GM23338 (cell line): ENCODE results near the gene ECHDC3. TPM values are rescaled to one million over a fixed set of nuclear protein-coding genes. Genes with fewer than 3 reads are reported as not detected.

ENCODE experiments used
- ATAC-seq: fragments of 200-7000 bp; cut with Tn5 transposase; 3 replicates; pipeline ENCODE4 v1.9.1; 2020
- DNase-seq: peaks from one replicate; pipeline ENCODE4 v3.0.0-alpha.2; 2015; ENCODE audit warnings: low spot score
- H2AFZ ChIP-seq: fragments of 200-600 bp; sonication (generic); 2 replicates; pipeline ENCODE4 v1.8.0; 2016; ENCODE audit warnings: antibody characterized with exemption, mild to moderate bottlenecking, moderate library complexity
- H3F3A ChIP-seq: fragments of 200-600 bp; sonication (generic); replicated peaks from 2 replicates; pipeline ENCODE4 v1.8.0; 2017; ENCODE audit warnings: antibody characterized with exemption, mixed run types, low read depth
- H3K27ac ChIP-seq: fragments of 200-600 bp; sonication (generic); 2 replicates; pipeline ENCODE4 v1.6.1; 2016; ENCODE audit warnings: low read depth
- H3K27me3 ChIP-seq: fragments of 200-600 bp; sonication (generic); 2 replicates; pipeline ENCODE4 v1.8.0; 2016; ENCODE audit warnings: mild to moderate bottlenecking, mixed run types, moderate library complexity; ENCODE audit not compliant: insufficient read depth
- H3K36me3 ChIP-seq: fragments of 200-600 bp; sonication (generic); 2 replicates; pipeline ENCODE4 v1.8.0; 2016; ENCODE audit warnings: mild to moderate bottlenecking; ENCODE audit not compliant: insufficient read depth
- H3K4me1 ChIP-seq: fragments of 200-600 bp; sonication (generic); 2 replicates; pipeline ENCODE4 v1.8.0; 2016; ENCODE audit warnings: mild to moderate bottlenecking, moderate library complexity; ENCODE audit not compliant: insufficient read depth
- H3K4me2 ChIP-seq: fragments of 200-600 bp; sonication (generic); 2 replicates; pipeline ENCODE4 v1.7.1; 2017; ENCODE audit warnings: mixed run types
- H3K4me3 ChIP-seq: fragments of 200-600 bp; sonication (generic); 2 replicates; pipeline ENCODE4 v1.6.1; 2016; ENCODE audit warnings: mixed run types
- H3K79me2 ChIP-seq: fragments of 200-600 bp; sonication (generic); replicated peaks from 2 replicates; pipeline ENCODE4 v1.8.0; 2017; ENCODE audit warnings: mild to moderate bottlenecking; ENCODE audit not compliant: insufficient read depth
- H3K9me2 ChIP-seq: fragments of 200-600 bp; sonication (generic); 2 replicates; pipeline ENCODE4 v1.8.0; 2017; ENCODE audit not compliant: insufficient read depth
- H4K20me1 ChIP-seq: fragments of 200-600 bp; sonication (generic); replicated peaks from 2 replicates; pipeline ENCODE4 v1.8.0; 2017; ENCODE audit warnings: mild to moderate bottlenecking; ENCODE audit not compliant: insufficient read depth
- H3K27ac Mint-ChIP-seq: 2 replicates; pipeline ENCODE4 v1.8.0; 2020; ENCODE audit warnings: inconsistent platforms, mild to moderate bottlenecking, moderate library complexity, mixed read lengths
- H3K27me3 Mint-ChIP-seq: 3 replicates; pipeline ENCODE4 v1.8.0; 2022; ENCODE audit warnings: low read depth, mild to moderate bottlenecking, moderate library complexity, mixed read lengths, inconsistent platforms; ENCODE audit not compliant: insufficient read depth, poor library complexity
- H3K36me3 Mint-ChIP-seq: 3 replicates; pipeline ENCODE4 v1.8.0; 2021; ENCODE audit warnings: low read depth, mild to moderate bottlenecking, inconsistent platforms, moderate library complexity, mixed read lengths
- H3K4me1 Mint-ChIP-seq: 3 replicates; pipeline ENCODE4 v1.8.0; 2020; ENCODE audit warnings: mild to moderate bottlenecking, inconsistent platforms, mixed read lengths
- H3K4me3 Mint-ChIP-seq: 3 replicates; pipeline ENCODE4 v1.8.0; 2021; ENCODE audit warnings: moderate library complexity, mild to moderate bottlenecking, inconsistent platforms, mixed read lengths
- H3K9me3 Mint-ChIP-seq: 3 replicates; pipeline ENCODE4 v1.8.0; 2020; ENCODE audit warnings: moderate library complexity, mild to moderate bottlenecking, inconsistent platforms, mixed read lengths
- CREB1 ChIP-seq: fragments of 250-450 bp; sonication (Bioruptor Pico); IDR thresholded peaks from 2 replicates; pipeline ENCODE4 v1.5.0; 2020; ENCODE audit warnings: low read depth, mild to moderate bottlenecking, moderate library complexity
- CTCF ChIP-seq, 2 experiments: fragments of 200-600 bp in 1 of 2; sonication (generic) in 1 of 2; conservative IDR thresholded peaks; 2 replicates each; pipeline versions ENCODE4 v1.5.1 to v1.6.1; 2016 to 2017; ENCODE audit warnings: antibody characterized with exemption in 2 of 2, low read depth in 2 of 2, mild to moderate bottlenecking in 2 of 2, moderate library complexity in 1 of 2
- ETS1 ChIP-seq: IDR thresholded peaks from 2 replicates; pipeline ENCODE4 v1.6.1; 2016; ENCODE audit warnings: antibody characterized with exemption
- EZH2 ChIP-seq: fragments of 200-600 bp; sonication (generic); IDR thresholded peaks from one replicate; pipeline ENCODE4 v1.8.0; 2017; ENCODE audit warnings: antibody characterized with exemption, mild to moderate bottlenecking, low read depth; ENCODE audit not compliant: unreplicated experiment
- EZH2phosphoT487 ChIP-seq: fragments of 200-600 bp; sonication (generic); IDR thresholded peaks from one replicate; pipeline ENCODE4 v1.8.1; 2018; ENCODE audit warnings: antibody characterized with exemption; ENCODE audit not compliant: unreplicated experiment
- JUNB ChIP-seq: IDR thresholded peaks from one replicate; pipeline ENCODE4 v1.6.1; 2016; ENCODE audit warnings: antibody characterized with exemption; ENCODE audit not compliant: unreplicated experiment
- NANOG ChIP-seq: IDR thresholded peaks from 2 replicates; pipeline ENCODE4 v1.6.1; 2016; ENCODE audit warnings: antibody characterized with exemption, borderline replicate concordance
- POLR2AphosphoS5 ChIP-seq: IDR thresholded peaks from 2 replicates; pipeline ENCODE4 v1.6.1; 2016; ENCODE audit warnings: antibody characterized with exemption, low read depth
- REST ChIP-seq: IDR thresholded peaks from one replicate; pipeline ENCODE4 v1.6.1; 2018; ENCODE audit warnings: antibody characterized with exemption; ENCODE audit not compliant: unreplicated experiment
- STAT1 ChIP-seq: IDR thresholded peaks from one replicate; pipeline ENCODE4 v1.6.1; 2016; ENCODE audit warnings: antibody characterized with exemption; ENCODE audit not compliant: unreplicated experiment
- ZNF114 ChIP-seq: fragments of 250-450 bp; sonication (Bioruptor Pico); IDR thresholded peaks from 2 replicates; pipeline ENCODE4 v1.5.0; 2020; ENCODE audit warnings: mild to moderate bottlenecking, moderate library complexity
- ZNF331 ChIP-seq: fragments of 250-450 bp; sonication (Bioruptor Pico); IDR thresholded peaks from 2 replicates; pipeline ENCODE4 v1.5.0; 2020; ENCODE audit warnings: low read depth, mild to moderate bottlenecking, moderate library complexity
- polyA plus RNA-seq: library from polyadenylated mRNA; unstranded; fragments of >200 nt; fragmentation: Nextera tagmentation; extraction: Ambion mirVana; gene quantifications from 2 replicates; pipeline ENCODE4 v1.2.1, GENCODE V29; 2016
- total RNA-seq: library from RNA; depleted of rRNA; stranded (reverse); fragments of >200 nt; shearing (Covaris generic); gene quantifications from 2 replicates; pipeline ENCODE4 v1.2.3, GENCODE V29; 2014
- TF ChIP-seq, protein P1 (sequence below): fragments of 250-450 bp; sonication (Bioruptor Pico); IDR thresholded peaks from 2 replicates; pipeline ENCODE4 v1.5.0; 2020; ENCODE audit warnings: mild to moderate bottlenecking, moderate library complexity

Gene ECHDC3
- total and polyA plus RNA-seq, 2 experiments from 2014 or later, result 16.3 to 50.1 TPM

- Histone ChIP-seq H3K4me1 (no peaks in the 10 kb centered on the region), H3K79me2 (no peaks in the 10 kb centered on the region), H3K27ac (no peak overlapping the region), H3K27me3 (no peaks in the 10 kb centered on the region), H2AFZ (peak overlapping the region; percentile 43; the same call in 1 of the 2 replicates), H4K20me1 (no peaks in the 10 kb centered on the region), H3K4me3 (no peak overlapping the region), H3K9me2 (no peaks in the 10 kb centered on the region), H3K4me2 (no peak overlapping the region), H3F3A (no peaks in the 10 kb centered on the region), H3K36me3 (no peaks in the 10 kb centered on the region)
- ATAC-seq (no peak), DNase-seq (no peak)
- Mint-ChIP-seq H3K27ac (no peak overlapping the region), H3K27me3 (peaks cover 3% of the 10 kb centered on the region), H3K4me1 (peaks cover 6% of the 10 kb centered on the region; the same call in 1 of the 3 replicates), H3K4me3 (no peak overlapping the region), H3K9me3 (peaks cover 9% of the 10 kb centered on the region; the same call in 1 of the 3 replicates), H3K36me3 (no peaks in the 10 kb centered on the region)
- TF ChIP-seq, protein P1, sequence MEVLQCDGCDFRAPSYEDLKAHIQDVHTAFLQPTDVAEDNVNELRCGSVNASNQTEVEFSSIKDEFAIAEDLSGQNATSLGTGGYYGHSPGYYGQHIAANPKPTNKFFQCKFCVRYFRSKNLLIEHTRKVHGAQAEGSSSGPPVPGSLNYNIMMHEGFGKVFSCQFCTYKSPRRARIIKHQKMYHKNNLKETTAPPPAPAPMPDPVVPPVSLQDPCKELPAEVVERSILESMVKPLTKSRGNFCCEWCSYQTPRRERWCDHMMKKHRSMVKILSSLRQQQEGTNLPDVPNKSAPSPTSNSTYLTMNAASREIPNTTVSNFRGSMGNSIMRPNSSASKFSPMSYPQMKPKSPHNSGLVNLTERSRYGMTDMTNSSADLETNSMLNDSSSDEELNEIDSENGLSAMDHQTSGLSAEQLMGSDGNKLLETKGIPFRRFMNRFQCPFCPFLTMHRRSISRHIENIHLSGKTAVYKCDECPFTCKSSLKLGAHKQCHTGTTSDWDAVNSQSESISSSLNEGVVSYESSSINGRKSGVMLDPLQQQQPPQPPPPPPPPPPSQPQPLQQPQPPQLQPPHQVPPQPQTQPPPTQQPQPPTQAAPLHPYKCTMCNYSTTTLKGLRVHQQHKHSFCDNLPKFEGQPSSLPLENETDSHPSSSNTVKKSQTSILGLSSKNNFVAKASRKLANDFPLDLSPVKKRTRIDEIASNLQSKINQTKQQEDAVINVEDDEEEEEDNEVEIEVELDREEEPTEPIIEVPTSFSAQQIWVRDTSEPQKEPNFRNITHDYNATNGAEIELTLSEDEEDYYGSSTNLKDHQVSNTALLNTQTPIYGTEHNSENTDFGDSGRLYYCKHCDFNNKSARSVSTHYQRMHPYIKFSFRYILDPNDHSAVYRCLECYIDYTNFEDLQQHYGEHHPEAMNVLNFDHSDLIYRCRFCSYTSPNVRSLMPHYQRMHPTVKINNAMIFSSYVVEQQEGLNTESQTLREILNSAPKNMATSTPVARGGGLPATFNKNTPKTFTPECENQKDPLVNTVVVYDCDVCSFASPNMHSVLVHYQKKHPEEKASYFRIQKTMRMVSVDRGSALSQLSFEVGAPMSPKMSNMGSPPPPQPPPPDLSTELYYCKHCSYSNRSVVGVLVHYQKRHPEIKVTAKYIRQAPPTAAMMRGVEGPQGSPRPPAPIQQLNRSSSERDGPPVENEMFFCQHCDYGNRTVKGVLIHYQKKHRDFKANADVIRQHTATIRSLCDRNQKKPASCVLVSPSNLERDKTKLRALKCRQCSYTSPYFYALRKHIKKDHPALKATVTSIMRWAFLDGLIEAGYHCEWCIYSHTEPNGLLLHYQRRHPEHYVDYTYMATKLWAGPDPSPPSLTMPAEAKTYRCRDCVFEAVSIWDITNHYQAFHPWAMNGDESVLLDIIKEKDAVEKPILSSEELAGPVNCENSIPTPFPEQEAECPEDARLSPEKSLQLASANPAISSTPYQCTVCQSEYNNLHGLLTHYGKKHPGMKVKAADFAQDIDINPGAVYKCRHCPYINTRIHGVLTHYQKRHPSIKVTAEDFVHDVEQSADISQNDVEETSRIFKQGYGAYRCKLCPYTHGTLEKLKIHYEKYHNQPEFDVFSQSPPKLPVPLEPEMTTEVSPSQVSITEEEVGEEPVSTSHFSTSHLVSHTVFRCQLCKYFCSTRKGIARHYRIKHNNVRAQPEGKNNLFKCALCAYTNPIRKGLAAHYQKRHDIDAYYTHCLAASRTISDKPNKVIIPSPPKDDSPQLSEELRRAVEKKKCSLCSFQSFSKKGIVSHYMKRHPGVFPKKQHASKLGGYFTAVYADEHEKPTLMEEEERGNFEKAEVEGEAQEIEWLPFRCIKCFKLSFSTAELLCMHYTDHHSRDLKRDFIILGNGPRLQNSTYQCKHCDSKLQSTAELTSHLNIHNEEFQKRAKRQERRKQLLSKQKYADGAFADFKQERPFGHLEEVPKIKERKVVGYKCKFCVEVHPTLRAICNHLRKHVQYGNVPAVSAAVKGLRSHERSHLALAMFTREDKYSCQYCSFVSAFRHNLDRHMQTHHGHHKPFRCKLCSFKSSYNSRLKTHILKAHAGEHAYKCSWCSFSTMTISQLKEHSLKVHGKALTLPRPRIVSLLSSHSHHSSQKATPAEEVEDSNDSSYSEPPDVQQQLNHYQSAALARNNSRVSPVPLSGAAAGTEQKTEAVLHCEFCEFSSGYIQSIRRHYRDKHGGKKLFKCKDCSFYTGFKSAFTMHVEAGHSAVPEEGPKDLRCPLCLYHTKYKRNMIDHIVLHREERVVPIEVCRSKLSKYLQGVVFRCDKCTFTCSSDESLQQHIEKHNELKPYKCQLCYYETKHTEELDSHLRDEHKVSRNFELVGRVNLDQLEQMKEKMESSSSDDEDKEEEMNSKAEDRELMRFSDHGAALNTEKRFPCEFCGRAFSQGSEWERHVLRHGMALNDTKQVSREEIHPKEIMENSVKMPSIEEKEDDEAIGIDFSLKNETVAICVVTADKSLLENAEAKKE (CRISPR knock-in tag), result no peak
- TF ChIP-seq CTCF (conservative IDR thresholded peaks at IDR 0.05; ENCODE audit: low read depth in 2 of 2), result no peak
- no peak for TF ChIP-seq ZNF331 (CRISPR knock-in tag)
- no peak for TF ChIP-seq POLR2AphosphoS5
- no peak for TF ChIP-seq JUNB
- no peak for TF ChIP-seq REST
- TF ChIP-seq STAT1, result no peak
- TF ChIP-seq CREB1, result no peak
- TF ChIP-seq EZH2, result no peak
- no peak for TF ChIP-seq NANOG
- TF ChIP-seq ZNF114 (CRISPR knock-in tag), result no peak
- TF ChIP-seq ETS1, result no peak
- TF ChIP-seq EZH2phosphoT487, result no peak
These were observed 62.2 kb downstream of the ECHDC3 start for GRCh38 chr10:11804336-11804735.
